Measurements from ENCODE around the gene ZFYVE28. TPM values are rescaled to one million over a fixed set of nuclear protein-coding genes. Genes with fewer than 3 reads are reported as not detected.

ZFYVE28 gene
- total RNA-seq, 1 donor from 2014 or later: 0.39 TPM

GRCh38 chr4:2367626-2368025 is 50.8 kb downstream of the ZFYVE28 start:
- Histone ChIP-seq H3K4me2 (no peak overlapping the region), H3K4me3 (no peak overlapping the region), H3K9me3 (ENCODE audit: low read depth) (no peaks in the 10 kb centered on the region), H3K9ac (no peak overlapping the region), H3F3A (ENCODE audit: low read depth) (no peaks in the 10 kb centered on the region), H3K36me3 (no peaks in the 10 kb centered on the region), H3K27ac (no peak overlapping the region), H3K79me2 (ENCODE audit: low read depth) (no peaks in the 10 kb centered on the region), H4K20me1 (ENCODE audit: low read depth) (no peaks in the 10 kb centered on the region), H3K4me1 (no peaks in the 10 kb centered on the region), H3K27me3 (no peaks in the 10 kb centered on the region), H2AFZ (replicated peaks) (no peak overlapping the region)
- peaks cover 3% of the 10 kb centered on the region for H3K27me3 Mint-ChIP-seq (ENCODE audit: insufficient read depth, low read depth)
- TF ChIP-seq EZH2 (IDR thresholded peaks at IDR 0.05) (no peak), EZH2phosphoT487 (IDR thresholded peaks at IDR 0.05) (no peak), CTCF (IDR thresholded peaks at IDR 0.05) (no peak)
- H3K36me3 Mint-ChIP-seq: no peaks in the 10 kb centered on the region
- no peak overlapping the region for H3K4me3 Mint-ChIP-seq
- peaks cover 7% of the 10 kb centered on the region for H3K9me3 Mint-ChIP-seq
- H3K4me1 Mint-ChIP-seq: peaks cover 6% of the 10 kb centered on the region
- no peak for DNase-seq (ENCODE audit: low spot score)
- no peak overlapping the region for H3K27ac Mint-ChIP-seq

- no peaks in the 10 kb centered on the region for H3K36me3 ChIP-seq
- no peak overlapping the region for H3K27ac ChIP-seq
- no peak overlapping the region for H3K4me3 ChIP-seq
- no peak for TF ChIP-seq CTCF (IDR thresholded peaks at IDR 0.05)
- TF ChIP-seq EZH2 (IDR thresholded peaks at IDR 0.05): no peak
- no peak for TF ChIP-seq EZH2phosphoT487 (IDR thresholded peaks at IDR 0.05)
- no peaks in the 10 kb centered on the region for H3K79me2 ChIP-seq (ENCODE audit: low read depth)
- no peaks in the 10 kb centered on the region for H4K20me1 ChIP-seq (ENCODE audit: low read depth)
- Mint-ChIP-seq H3K4me1 (peaks cover 10% of the 10 kb centered on the region), H3K4me3 (no peak overlapping the region), H3K27ac (no peak overlapping the region), H3K9me3 (peaks cover 7% of the 10 kb centered on the region), H3K27me3 (ENCODE audit: insufficient read depth, low read depth) (peaks cover 5% of the 10 kb centered on the region), H3K36me3 (no peaks in the 10 kb centered on the region)
- H3K9ac ChIP-seq: no peak overlapping the region
- H3K9me3 ChIP-seq (ENCODE audit: low read depth): no peaks in the 10 kb centered on the region
- no peaks in the 10 kb centered on the region for H3K4me1 ChIP-seq
- DNase-seq (ENCODE audit: low spot score): no peak
- H2AFZ ChIP-seq (replicated peaks): no peak overlapping the region
- H3K4me2 ChIP-seq: no peak overlapping the region
- no peaks in the 10 kb centered on the region for H3F3A ChIP-seq (ENCODE audit: low read depth)
- no peaks in the 10 kb centered on the region for H3K27me3 ChIP-seq
These were observed 51.9 kb downstream of the ZFYVE28 start for GRCh38 chr4:2366252-2367192.

GRCh38 chr4:2365913-2366210 is 52.6 kb downstream of the ZFYVE28 start:
- Mint-ChIP-seq H3K36me3 (no peaks in the 10 kb centered on the region), H3K27me3 (ENCODE audit: insufficient read depth, low read depth) (peaks cover 6% of the 10 kb centered on the region), H3K4me3 (no peak overlapping the region), H3K27ac (no peak overlapping the region), H3K4me1 (peaks cover 16% of the 10 kb centered on the region), H3K9me3 (peaks cover 7% of the 10 kb centered on the region)
- Histone ChIP-seq H3K4me1 (no peaks in the 10 kb centered on the region), H3K4me2 (no peak overlapping the region), H3F3A (ENCODE audit: low read depth) (no peaks in the 10 kb centered on the region), H3K36me3 (no peaks in the 10 kb centered on the region), H3K9ac (no peak overlapping the region), H2AFZ (replicated peaks) (no peak overlapping the region), H3K27me3 (no peaks in the 10 kb centered on the region), H4K20me1 (ENCODE audit: low read depth) (no peaks in the 10 kb centered on the region), H3K27ac (no peak overlapping the region), H3K9me3 (ENCODE audit: low read depth) (no peaks in the 10 kb centered on the region), H3K79me2 (ENCODE audit: low read depth) (no peaks in the 10 kb centered on the region), H3K4me3 (no peak overlapping the region)
- DNase-seq (ENCODE audit: low spot score): no peak
- TF ChIP-seq CTCF (IDR thresholded peaks at IDR 0.05): no peak
- no peak for TF ChIP-seq EZH2 (IDR thresholded peaks at IDR 0.05)
- TF ChIP-seq EZH2phosphoT487 (IDR thresholded peaks at IDR 0.05): no peak
